Loucy (cell line): ENCODE data around the gene TMEM131.

ENCODE experiments used
- H2AFZ ChIP-seq: fragments of 200-600 bp; sonication (generic); 2 replicates; pipeline ENCODE4 v1.6.0; 2016; ENCODE audit warnings: antibody characterized with exemption, mild to moderate bottlenecking, low read length, moderate library complexity
- H3F3A ChIP-seq: fragments of 200-600 bp; 2 replicates; pipeline ENCODE4 v1.6.0; 2016; ENCODE audit warnings: antibody characterized with exemption, low read depth, mild to moderate bottlenecking
- H3K27me3 ChIP-seq: fragments of 200-600 bp; sonication (generic); 2 replicates; pipeline ENCODE4 v1.6.1; 2014; ENCODE audit warnings: low read length, mild to moderate bottlenecking; ENCODE audit not compliant: insufficient read depth, poor library complexity, severe bottlenecking
- H3K36me3 ChIP-seq: fragments of 200-600 bp; sonication (generic); 2 replicates; pipeline ENCODE4 v1.6.1; 2016; ENCODE audit warnings: low read length; ENCODE audit not compliant: insufficient read depth
- H3K4me1 ChIP-seq: fragments of 200-600 bp; sonication (generic); 2 replicates; pipeline ENCODE4 v1.5.1; 2014; ENCODE audit warnings: low read length, mild to moderate bottlenecking; ENCODE audit not compliant: insufficient read depth, poor library complexity, severe bottlenecking
- H3K4me2 ChIP-seq: fragments of 200-600 bp; sonication (generic); 2 replicates; pipeline ENCODE4 v1.6.0; 2014; ENCODE audit warnings: antibody characterized with exemption, low read length, low read depth, mild to moderate bottlenecking; ENCODE audit not compliant: poor library complexity, severe bottlenecking
- H3K4me3 ChIP-seq: fragments of 200-600 bp; sonication (generic); 2 replicates; pipeline ENCODE4 v1.5.1; 2014; ENCODE audit warnings: low read length, mild to moderate bottlenecking, mixed read lengths; ENCODE audit not compliant: poor library complexity, severe bottlenecking
- H3K79me2 ChIP-seq: fragments of 200-600 bp; sonication (generic); 2 replicates; pipeline ENCODE4 v1.6.1; 2014; ENCODE audit warnings: low read length; ENCODE audit not compliant: insufficient read depth
- H3K9ac ChIP-seq: fragments of 200-600 bp; sonication (generic); 2 replicates; pipeline ENCODE4 v1.6.0; 2014; ENCODE audit warnings: mild to moderate bottlenecking, low read depth, low read length, moderate library complexity; ENCODE audit not compliant: poor library complexity, severe bottlenecking
- H3K9me2 ChIP-seq: fragments of 200-600 bp; sonication (generic); replicated peaks from 2 replicates; pipeline ENCODE4 v1.6.1; 2016; ENCODE audit warnings: low read depth, low read length, mixed read lengths
- H3K9me3 ChIP-seq: fragments of 200-600 bp; sonication (generic); 2 replicates; pipeline ENCODE4 v1.6.1; 2014; ENCODE audit warnings: mild to moderate bottlenecking, antibody characterized with exemption, low read length, low read depth; ENCODE audit not compliant: insufficient read depth
- H4K20me1 ChIP-seq: fragments of 200-600 bp; sonication (generic); 2 replicates; pipeline ENCODE4 v1.6.0; 2014; ENCODE audit warnings: antibody characterized with exemption, low read length, mild to moderate bottlenecking; ENCODE audit not compliant: insufficient read depth, poor library complexity, severe bottlenecking
- EZH2phosphoT487 ChIP-seq: fragments of 200-600 bp; IDR thresholded peaks from 2 replicates; pipeline ENCODE4 v1.6.1; 2018; ENCODE audit warnings: antibody characterized with exemption, mild to moderate bottlenecking, moderate library complexity, borderline replicate concordance
- TF ChIP-seq, protein P1 (sequence below): fragments of 200-600 bp; sonication (generic); conservative IDR thresholded peaks from 2 replicates; pipeline ENCODE4 v1.5.1; 2014; ENCODE audit warnings: mild to moderate bottlenecking, antibody characterized with exemption, low read length

TMEM131 gene

DNA sequence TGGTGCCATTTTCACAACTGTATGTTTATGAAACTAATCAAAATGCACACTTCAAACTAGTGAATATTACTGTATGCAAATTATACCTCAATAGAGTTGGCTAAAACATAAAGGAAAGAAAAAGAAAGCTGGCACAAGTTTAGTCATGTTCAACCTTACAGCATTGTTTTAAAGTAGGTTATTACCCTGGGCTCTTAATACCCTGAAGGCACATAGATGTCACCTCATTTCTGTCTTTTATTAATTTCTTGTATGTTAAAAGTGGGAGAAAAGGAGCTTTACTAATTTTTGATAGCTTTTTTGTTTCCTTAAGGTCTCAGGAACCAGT, 32.7 kb downstream of the TMEM131 start:
- TF ChIP-seq, protein P1, sequence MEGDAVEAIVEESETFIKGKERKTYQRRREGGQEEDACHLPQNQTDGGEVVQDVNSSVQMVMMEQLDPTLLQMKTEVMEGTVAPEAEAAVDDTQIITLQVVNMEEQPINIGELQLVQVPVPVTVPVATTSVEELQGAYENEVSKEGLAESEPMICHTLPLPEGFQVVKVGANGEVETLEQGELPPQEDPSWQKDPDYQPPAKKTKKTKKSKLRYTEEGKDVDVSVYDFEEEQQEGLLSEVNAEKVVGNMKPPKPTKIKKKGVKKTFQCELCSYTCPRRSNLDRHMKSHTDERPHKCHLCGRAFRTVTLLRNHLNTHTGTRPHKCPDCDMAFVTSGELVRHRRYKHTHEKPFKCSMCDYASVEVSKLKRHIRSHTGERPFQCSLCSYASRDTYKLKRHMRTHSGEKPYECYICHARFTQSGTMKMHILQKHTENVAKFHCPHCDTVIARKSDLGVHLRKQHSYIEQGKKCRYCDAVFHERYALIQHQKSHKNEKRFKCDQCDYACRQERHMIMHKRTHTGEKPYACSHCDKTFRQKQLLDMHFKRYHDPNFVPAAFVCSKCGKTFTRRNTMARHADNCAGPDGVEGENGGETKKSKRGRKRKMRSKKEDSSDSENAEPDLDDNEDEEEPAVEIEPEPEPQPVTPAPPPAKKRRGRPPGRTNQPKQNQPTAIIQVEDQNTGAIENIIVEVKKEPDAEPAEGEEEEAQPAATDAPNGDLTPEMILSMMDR = no peak
- TF ChIP-seq EZH2phosphoT487 = no peak
- peaks cover 13% of the 10 kb centered on the region for H3K4me1 ChIP-seq
- no peak overlapping the region for H3K4me2 ChIP-seq
- H3K79me2 ChIP-seq = peaks cover 69% of the 10 kb centered on the region
- no peaks in the 10 kb centered on the region for H3K9me3 ChIP-seq
- H3K9me2 ChIP-seq = no peaks in the 10 kb centered on the region
- no peak overlapping the region for H3K4me3 ChIP-seq
- peaks cover 14% of the 10 kb centered on the region for H4K20me1 ChIP-seq
- H3F3A ChIP-seq = no peaks in the 10 kb centered on the region
- H2AFZ ChIP-seq = no peak overlapping the region
- H3K27me3 ChIP-seq = no peaks in the 10 kb centered on the region
- H3K36me3 ChIP-seq = no peaks in the 10 kb centered on the region
- H3K9ac ChIP-seq = no peak overlapping the region

DNA sequence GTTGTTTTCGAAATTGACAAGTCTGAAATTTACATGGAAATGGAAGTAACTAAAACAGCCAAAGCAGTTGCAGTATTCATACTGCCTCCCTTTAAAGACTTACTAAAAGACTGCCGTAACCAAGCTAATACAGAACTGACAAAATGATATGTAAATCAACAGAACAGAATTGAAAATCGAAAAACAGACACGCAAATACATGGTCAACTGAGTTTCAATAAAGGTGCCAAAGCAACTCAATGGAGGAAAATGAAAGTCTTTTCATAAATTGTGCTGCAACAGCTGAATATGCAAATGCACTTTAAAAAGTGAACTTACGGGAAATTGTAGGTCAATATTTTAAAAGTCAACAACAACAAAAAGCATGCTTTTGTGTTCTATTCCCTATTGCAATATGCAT, 34.2 kb downstream of the TMEM131 start:
- Histone ChIP-seq H3K9ac (no peak overlapping the region), H3K36me3 (no peaks in the 10 kb centered on the region), H3K27me3 (no peaks in the 10 kb centered on the region), H2AFZ (no peak overlapping the region), H3K79me2 (peaks cover 62% of the 10 kb centered on the region), H4K20me1 (peaks cover 21% of the 10 kb centered on the region), H3K9me2 (no peaks in the 10 kb centered on the region), H3K4me3 (no peak overlapping the region), H3K4me1 (peaks cover 11% of the 10 kb centered on the region), H3K4me2 (no peak overlapping the region), H3F3A (no peaks in the 10 kb centered on the region), H3K9me3 (no peaks in the 10 kb centered on the region)
- TF ChIP-seq EZH2phosphoT487 = no peak
- TF ChIP-seq, protein P1 = no peak

DNA sequence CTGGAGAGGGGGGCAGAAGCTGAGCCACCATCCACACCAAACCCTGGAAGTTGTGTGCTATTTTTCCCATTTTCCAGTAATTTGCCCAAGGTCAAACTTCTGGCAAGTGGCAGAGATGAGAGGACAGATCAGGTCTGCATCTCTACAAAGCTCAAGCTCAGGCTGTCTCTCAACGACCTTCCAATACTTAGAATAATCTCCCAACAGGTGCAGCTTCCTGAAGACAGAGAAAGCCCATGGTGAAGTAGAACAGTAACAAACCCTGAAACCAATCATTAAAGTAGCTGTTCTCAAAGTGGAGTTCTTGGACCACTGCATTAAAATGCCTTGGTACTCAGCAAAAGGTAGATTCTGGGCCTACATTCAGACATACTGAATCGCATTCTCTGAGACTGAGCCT, 37.6 kb downstream of the TMEM131 start:
- Histone ChIP-seq H3K4me1 (peaks cover 19% of the 10 kb centered on the region), H3K9me3 (no peaks in the 10 kb centered on the region), H3K27me3 (no peaks in the 10 kb centered on the region), H2AFZ (no peak overlapping the region), H3K4me2 (no peak overlapping the region), H3K79me2 (peaks cover 55% of the 10 kb centered on the region), H3K9me2 (no peaks in the 10 kb centered on the region), H3K36me3 (no peaks in the 10 kb centered on the region), H3K9ac (no peak overlapping the region), H3K4me3 (no peak overlapping the region), H4K20me1 (peaks cover 34% of the 10 kb centered on the region), H3F3A (0 out of 2 replicates have a peak, but pooled peaks cover 5% of the 10 kb centered on the region)
- TF ChIP-seq, protein P1 = no peak
- no peak for TF ChIP-seq EZH2phosphoT487
